Prostate gland (tissue), 2 donors: ENCODE measurements around the gene NEK2.

Experiments
- POLR2AphosphoS5 ChIP-seq: sonication (generic); formaldehyde crosslinking; IDR thresholded peaks from one replicate; pipeline ENCODE4 v1.6.1; 2017; ENCODE audit warnings: antibody characterized with exemption
- TF ChIP-seq, protein P1 (sequence below), 4 experiments: fragments of 200-600 bp in 2 of 4; fragments of 450-650 bp in 2 of 4; sonication (generic) in 2 of 4; IDR thresholded peaks; 1 replicate in 3 of 4; 2 replicates in 1 of 4; pipeline ENCODE4 v1.5.1; 2016 to 2019; ENCODE audit warnings: antibody characterized with exemption in 4 of 4, mild to moderate bottlenecking in 2 of 4, moderate library complexity in 2 of 4

- TF ChIP-seq, protein P1, sequence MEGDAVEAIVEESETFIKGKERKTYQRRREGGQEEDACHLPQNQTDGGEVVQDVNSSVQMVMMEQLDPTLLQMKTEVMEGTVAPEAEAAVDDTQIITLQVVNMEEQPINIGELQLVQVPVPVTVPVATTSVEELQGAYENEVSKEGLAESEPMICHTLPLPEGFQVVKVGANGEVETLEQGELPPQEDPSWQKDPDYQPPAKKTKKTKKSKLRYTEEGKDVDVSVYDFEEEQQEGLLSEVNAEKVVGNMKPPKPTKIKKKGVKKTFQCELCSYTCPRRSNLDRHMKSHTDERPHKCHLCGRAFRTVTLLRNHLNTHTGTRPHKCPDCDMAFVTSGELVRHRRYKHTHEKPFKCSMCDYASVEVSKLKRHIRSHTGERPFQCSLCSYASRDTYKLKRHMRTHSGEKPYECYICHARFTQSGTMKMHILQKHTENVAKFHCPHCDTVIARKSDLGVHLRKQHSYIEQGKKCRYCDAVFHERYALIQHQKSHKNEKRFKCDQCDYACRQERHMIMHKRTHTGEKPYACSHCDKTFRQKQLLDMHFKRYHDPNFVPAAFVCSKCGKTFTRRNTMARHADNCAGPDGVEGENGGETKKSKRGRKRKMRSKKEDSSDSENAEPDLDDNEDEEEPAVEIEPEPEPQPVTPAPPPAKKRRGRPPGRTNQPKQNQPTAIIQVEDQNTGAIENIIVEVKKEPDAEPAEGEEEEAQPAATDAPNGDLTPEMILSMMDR (IDR thresholded peaks at IDR 0.05): no peak
- TF ChIP-seq POLR2AphosphoS5: no peak
These were observed 13.0 kb upstream of the NEK2 start for GRCh38 chr1:211688421-211688820.
